SU-DHL-6 (cell line): ENCODE results near the gene LRBA.

Experiments
- H2AFZ ChIP-seq: fragments of 200-600 bp; sonication (generic); 2 replicates; pipeline ENCODE4 v1.6.1; 2014; ENCODE audit warnings: low read depth, mild to moderate bottlenecking, moderate library complexity, mixed read lengths, antibody characterized with exemption, low read length; ENCODE audit not compliant: severe bottlenecking
- H3F3A ChIP-seq: fragments of 200-600 bp; shearing (Covaris generic); 2 replicates; pipeline ENCODE4 v1.6.0; 2016; ENCODE audit warnings: antibody characterized with exemption, mild to moderate bottlenecking; ENCODE audit not compliant: insufficient read depth
- H3K27ac ChIP-seq: fragments of 200-600 bp; sonication (generic); 2 replicates; pipeline ENCODE4 v1.5.1; 2016; ENCODE audit warnings: low read depth, mild to moderate bottlenecking, low read length, moderate library complexity, mixed read lengths
- H3K27me3 ChIP-seq: fragments of 200-600 bp; sonication (generic), shearing (Covaris generic); 2 replicates; pipeline ENCODE4 v1.6.0; 2014; ENCODE audit warnings: mild to moderate bottlenecking, low read length
- H3K36me3 ChIP-seq: fragments of 200-600 bp; sonication (generic); 2 replicates; pipeline ENCODE4 v1.6.1; 2014; ENCODE audit warnings: mild to moderate bottlenecking, low read length, mixed read lengths
- H3K4me2 ChIP-seq: fragments of 300-600, 200-600 bp; shearing (Covaris generic), sonication (generic); 2 replicates; pipeline ENCODE4 v1.6.0; 2014; ENCODE audit warnings: low read length, low read depth, mild to moderate bottlenecking; ENCODE audit not compliant: poor library complexity, severe bottlenecking
- H3K4me3 ChIP-seq: fragments of 200-600 bp; sonication (generic); 2 replicates; pipeline ENCODE4 v1.5.1; 2014; ENCODE audit warnings: antibody characterized with exemption, low read length, mild to moderate bottlenecking, mixed read lengths; ENCODE audit not compliant: insufficient read depth, poor library complexity, severe bottlenecking
- H3K79me2 ChIP-seq: fragments of 200-600 bp; sonication (generic); 2 replicates; pipeline ENCODE4 v1.6.1; 2014; ENCODE audit warnings: mild to moderate bottlenecking, low read length, moderate library complexity; ENCODE audit not compliant: insufficient read depth
- H3K9ac ChIP-seq: fragments of 200-600 bp; sonication (generic); 2 replicates; pipeline ENCODE4 v1.7.0; 2014; ENCODE audit warnings: mild to moderate bottlenecking, low read length
- H3K9me2 ChIP-seq: fragments of 200-600 bp; sonication (generic); replicated peaks from 2 replicates; pipeline ENCODE4 v1.6.1; 2014; ENCODE audit warnings: low read length; ENCODE audit not compliant: insufficient read depth
- H3K9me3 ChIP-seq: fragments of 200-600 bp; sonication (generic); 2 replicates; pipeline ENCODE4 v1.6.1; 2014; ENCODE audit warnings: low read length, mixed read lengths; ENCODE audit not compliant: insufficient read depth
- H4K20me1 ChIP-seq: fragments of 200-600 bp; sonication (generic); 2 replicates; pipeline ENCODE4 v1.6.1; 2014; ENCODE audit warnings: low read depth, mild to moderate bottlenecking, antibody characterized with exemption, low read length, moderate library complexity, mixed read lengths
- EZH2phosphoT487 ChIP-seq: fragments of 200-600 bp; sonication (generic), shearing (Covaris generic); conservative IDR thresholded peaks from 2 replicates; pipeline ENCODE4 v1.6.1; 2018; ENCODE audit warnings: mild to moderate bottlenecking, antibody characterized with exemption, low read length, moderate library complexity, mixed read lengths
- TF ChIP-seq, protein P1 (sequence below): fragments of 200-600 bp; sonication (generic); IDR thresholded peaks from one replicate; pipeline ENCODE4 v1.5.1; 2017; ENCODE audit warnings: antibody characterized with exemption, mild to moderate bottlenecking, low read length, moderate library complexity; ENCODE audit not compliant: insufficient read depth, poor library complexity, severe bottlenecking

LRBA gene

DNA sequence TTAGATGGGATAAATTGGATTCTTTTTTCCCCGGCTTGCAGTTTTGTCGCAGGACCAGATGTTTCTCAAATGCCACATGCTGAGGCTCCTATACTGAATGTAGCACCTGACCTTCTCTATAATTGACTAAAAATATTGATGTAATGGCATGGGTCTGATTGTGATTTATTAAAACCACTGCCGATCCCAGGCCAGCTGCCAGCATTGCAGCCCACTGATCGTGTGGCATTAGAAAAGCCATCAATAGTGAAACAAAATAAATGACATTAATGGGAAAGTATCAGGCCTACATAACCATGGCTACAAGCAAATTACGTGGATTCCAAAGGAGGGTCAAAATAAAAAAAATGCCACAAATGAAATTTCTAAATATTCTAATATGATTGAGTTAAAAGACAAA lies 334.4 kb downstream of the LRBA start:
- Histone ChIP-seq H3K4me2 (peak overlapping the region; percentile 80), H2AFZ (no peak overlapping the region), H3K27ac (peak overlapping the region; percentile 91), H3K9ac (no peak overlapping the region), H3K9me2 (no peaks in the 10 kb centered on the region), H3K9me3 (no peaks in the 10 kb centered on the region), H3K36me3 (peaks cover 5% of the 10 kb centered on the region; the same call in 1 of the 2 replicates), H3F3A (peaks cover 27% of the 10 kb centered on the region), H3K27me3 (no peaks in the 10 kb centered on the region), H3K79me2 (peaks cover 10% of the 10 kb centered on the region), H3K4me3 (no peak overlapping the region), H4K20me1 (no peaks in the 10 kb centered on the region)
- TF ChIP-seq EZH2phosphoT487 = no peak
- TF ChIP-seq, protein P1, sequence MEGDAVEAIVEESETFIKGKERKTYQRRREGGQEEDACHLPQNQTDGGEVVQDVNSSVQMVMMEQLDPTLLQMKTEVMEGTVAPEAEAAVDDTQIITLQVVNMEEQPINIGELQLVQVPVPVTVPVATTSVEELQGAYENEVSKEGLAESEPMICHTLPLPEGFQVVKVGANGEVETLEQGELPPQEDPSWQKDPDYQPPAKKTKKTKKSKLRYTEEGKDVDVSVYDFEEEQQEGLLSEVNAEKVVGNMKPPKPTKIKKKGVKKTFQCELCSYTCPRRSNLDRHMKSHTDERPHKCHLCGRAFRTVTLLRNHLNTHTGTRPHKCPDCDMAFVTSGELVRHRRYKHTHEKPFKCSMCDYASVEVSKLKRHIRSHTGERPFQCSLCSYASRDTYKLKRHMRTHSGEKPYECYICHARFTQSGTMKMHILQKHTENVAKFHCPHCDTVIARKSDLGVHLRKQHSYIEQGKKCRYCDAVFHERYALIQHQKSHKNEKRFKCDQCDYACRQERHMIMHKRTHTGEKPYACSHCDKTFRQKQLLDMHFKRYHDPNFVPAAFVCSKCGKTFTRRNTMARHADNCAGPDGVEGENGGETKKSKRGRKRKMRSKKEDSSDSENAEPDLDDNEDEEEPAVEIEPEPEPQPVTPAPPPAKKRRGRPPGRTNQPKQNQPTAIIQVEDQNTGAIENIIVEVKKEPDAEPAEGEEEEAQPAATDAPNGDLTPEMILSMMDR = no peak

DNA sequence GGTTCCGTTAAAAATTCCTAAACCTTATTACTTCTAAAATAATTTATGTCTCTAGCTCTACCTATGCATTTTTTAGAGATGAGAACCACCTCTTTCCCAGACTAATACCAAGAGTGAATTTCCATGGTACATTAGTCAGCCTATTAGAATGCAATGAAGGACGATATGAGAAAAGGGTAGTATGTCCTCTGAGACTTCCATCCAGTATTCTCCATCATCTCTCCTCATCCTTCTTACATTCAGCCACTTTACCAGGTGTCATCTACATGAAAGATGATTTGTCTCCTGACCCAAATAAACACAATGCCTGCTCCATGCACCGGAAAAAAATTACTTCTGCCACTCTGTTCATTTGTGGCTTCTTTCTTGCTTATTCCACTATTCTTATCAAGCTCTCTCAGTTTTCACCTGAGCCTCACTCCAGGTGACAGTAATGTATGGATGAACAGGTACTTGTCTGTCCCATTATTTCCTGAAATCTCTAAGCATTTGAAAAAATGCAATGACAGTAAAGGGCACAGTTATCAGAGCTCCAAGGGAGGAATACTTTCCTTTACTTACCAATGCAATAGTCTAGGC lies 335.2 kb downstream of the LRBA start:
- Histone ChIP-seq H3K4me2 (no peak overlapping the region), H3K9ac (no peak overlapping the region), H4K20me1 (no peaks in the 10 kb centered on the region), H3K79me2 (peaks cover 10% of the 10 kb centered on the region), H2AFZ (no peak overlapping the region), H3K9me3 (no peaks in the 10 kb centered on the region), H3K27me3 (no peaks in the 10 kb centered on the region), H3K9me2 (no peaks in the 10 kb centered on the region), H3K27ac (peak overlapping the region; percentile 21), H3F3A (peaks cover 27% of the 10 kb centered on the region), H3K36me3 (peaks cover 5% of the 10 kb centered on the region; the same call in 1 of the 2 replicates), H3K4me3 (no peak overlapping the region)
- no peak for TF ChIP-seq EZH2phosphoT487
- TF ChIP-seq, protein P1 = no peak

DNA sequence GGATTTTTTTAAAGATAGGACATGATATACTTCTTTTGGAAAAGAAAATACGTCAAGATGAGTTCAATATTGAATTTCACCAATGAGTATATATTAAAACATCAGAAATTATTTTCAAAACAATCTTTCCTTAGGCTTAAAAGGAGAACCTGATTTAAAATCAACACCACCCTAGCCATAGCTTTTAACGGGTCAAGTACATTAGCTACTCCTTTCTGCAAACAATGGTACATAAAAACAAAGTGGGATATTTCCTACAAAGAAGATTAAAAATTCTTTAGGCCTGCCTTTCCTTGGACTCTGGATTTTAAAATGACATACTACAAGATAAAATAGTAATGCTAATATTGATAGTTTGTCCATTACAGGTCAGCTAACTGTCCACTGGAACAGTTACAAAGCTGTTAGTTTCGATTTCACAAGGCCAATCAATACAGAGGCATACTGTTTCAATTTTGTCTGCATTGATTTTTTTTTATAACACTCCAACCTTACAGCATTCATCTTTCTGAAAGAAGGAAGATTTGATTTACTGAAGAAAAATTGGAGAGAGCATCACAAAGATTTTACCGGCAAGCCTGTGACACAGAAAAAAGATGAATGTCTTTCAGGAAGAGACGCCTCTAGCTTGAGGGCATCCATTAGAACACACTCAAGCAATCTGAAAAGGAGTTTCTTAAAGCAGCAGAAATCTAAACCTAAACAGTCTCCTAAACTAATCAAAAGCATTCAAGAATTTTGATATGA lies 335.9 kb downstream of the LRBA start:
- Histone ChIP-seq H3K27ac (no peak overlapping the region), H3K4me3 (no peak overlapping the region), H4K20me1 (no peaks in the 10 kb centered on the region)

More for the DNA sequence above, 335.9 kb downstream of the LRBA start:
- Histone ChIP-seq H3F3A (peaks cover 22% of the 10 kb centered on the region), H2AFZ (no peak overlapping the region), H3K36me3 (peaks cover 5% of the 10 kb centered on the region; the same call in 1 of the 2 replicates), H3K9me3 (no peaks in the 10 kb centered on the region), H3K4me2 (no peak overlapping the region), H3K27me3 (no peaks in the 10 kb centered on the region), H3K9me2 (no peaks in the 10 kb centered on the region), H3K79me2 (peaks cover 10% of the 10 kb centered on the region), H3K9ac (no peak overlapping the region)
- TF ChIP-seq EZH2phosphoT487 = no peak
- TF ChIP-seq, protein P1 = no peak
